CD8-positive, alpha-beta memory T cell (primary cell): ENCODE data around the gene PGA3. TPM values are rescaled to one million over a fixed set of nuclear protein-coding genes. Genes with fewer than 3 reads are reported as not detected.
"Not testable (repeated sequence)": the region's sequence is repeated elsewhere in the genome, so short reads cannot be mapped to it uniquely, and the experiment has no call there.

Source experiments
- CTCF ChIA-PET: fragments of 350-600 bp; sonication (Branson Sonifier 250); formaldehyde crosslinking; loops from one replicate; lab custom pipeline; 2021; ENCODE audit warnings: antibody characterized with exemption; lab: Charles Lee
- POLR2A ChIA-PET: fragments of 350-600 bp; sonication (Branson Sonifier 250); formaldehyde crosslinking; loops from one replicate; lab custom pipeline; 2021; ENCODE audit warnings: antibody characterized with exemption; lab: Charles Lee
- DNase-seq, 5 donors: peaks; one replicate each; pipeline versions ENCODE4 v3.0.0 to v3.0.0-alpha.2; 2020 to 2022; ENCODE audit warnings: mixed read lengths in 1 of 5
- H3K27ac ChIP-seq: one replicate; pipeline ENCODE4 v1.7.0; 2013; ENCODE audit warnings: low read depth, mild to moderate bottlenecking, low read length, moderate library complexity
- H3K27me3 ChIP-seq: 2 replicates; pipeline ENCODE4 v1.7.0; 2013; ENCODE audit warnings: low read length, mild to moderate bottlenecking; ENCODE audit not compliant: insufficient read depth, poor library complexity, severe bottlenecking
- H3K36me3 ChIP-seq: 2 replicates; pipeline ENCODE4 v1.7.0; 2013; ENCODE audit warnings: mild to moderate bottlenecking, low read length, moderate library complexity; ENCODE audit not compliant: insufficient read depth
- H3K4me1 ChIP-seq: 2 replicates; pipeline ENCODE4 v1.7.0; 2013; ENCODE audit warnings: mild to moderate bottlenecking, low read length, moderate library complexity; ENCODE audit not compliant: insufficient read depth
- H3K4me3 ChIP-seq: 2 replicates; pipeline ENCODE4 v1.7.0; 2013; ENCODE audit warnings: mild to moderate bottlenecking, low read length
- H3K9me3 ChIP-seq: 2 replicates; pipeline ENCODE4 v1.7.0; 2013; ENCODE audit warnings: mild to moderate bottlenecking, low read length
- H3K27ac Mint-ChIP-seq, 8 donors: one replicate each; pipeline ENCODE4 v1.8.0; 2020 to 2021; ENCODE audit warnings: mixed read lengths in 8 of 8, mild to moderate bottlenecking in 6 of 8, inconsistent platforms in 3 of 8, moderate library complexity in 3 of 8
- H3K27me3 Mint-ChIP-seq, 2 donors: one replicate each; pipeline ENCODE4 v1.8.0; 2020 to 2021; ENCODE audit warnings: mixed read lengths in 2 of 2, mild to moderate bottlenecking in 1 of 2, moderate library complexity in 1 of 2
- H3K36me3 Mint-ChIP-seq, 3 donors: one replicate each; pipeline ENCODE4 v1.8.0; 2020 to 2021; ENCODE audit warnings: mixed read lengths in 3 of 3, inconsistent platforms in 1 of 3, mild to moderate bottlenecking in 1 of 3
- H3K4me1 Mint-ChIP-seq, 3 donors: one replicate each; pipeline ENCODE4 v1.8.0; 2020 to 2021; ENCODE audit warnings: mixed read lengths in 3 of 3, inconsistent platforms in 1 of 3, mild to moderate bottlenecking in 1 of 3
- H3K4me3 Mint-ChIP-seq, 7 donors: one replicate each; pipeline ENCODE4 v1.8.0; 2020 to 2021; ENCODE audit warnings: mixed read lengths in 7 of 7, mild to moderate bottlenecking in 6 of 7, moderate library complexity in 4 of 7, inconsistent platforms in 2 of 7
- H3K9me3 Mint-ChIP-seq, 5 donors: one replicate each; pipeline ENCODE4 v1.8.0; 2020 to 2022; ENCODE audit warnings: mixed read lengths in 5 of 5, mild to moderate bottlenecking in 3 of 5, moderate library complexity in 2 of 5, inconsistent platforms in 1 of 5
- polyA plus RNA-seq: library from polyadenylated mRNA; unstranded; fragments of 300-500 nt; fragmentation: Illumina TruSeq; gene quantifications from one replicate; pipeline ENCODE4 v1.2.3, GENCODE V29; 2021
- total RNA-seq, 2 experiments: library from RNA; stranded (reverse); gene quantifications; one replicate each; pipeline ENCODE4 v1.2.3, GENCODE V29; 2021

PGA3 gene
- total RNA-seq: not detected
- not detected for polyA plus RNA-seq

DNA sequence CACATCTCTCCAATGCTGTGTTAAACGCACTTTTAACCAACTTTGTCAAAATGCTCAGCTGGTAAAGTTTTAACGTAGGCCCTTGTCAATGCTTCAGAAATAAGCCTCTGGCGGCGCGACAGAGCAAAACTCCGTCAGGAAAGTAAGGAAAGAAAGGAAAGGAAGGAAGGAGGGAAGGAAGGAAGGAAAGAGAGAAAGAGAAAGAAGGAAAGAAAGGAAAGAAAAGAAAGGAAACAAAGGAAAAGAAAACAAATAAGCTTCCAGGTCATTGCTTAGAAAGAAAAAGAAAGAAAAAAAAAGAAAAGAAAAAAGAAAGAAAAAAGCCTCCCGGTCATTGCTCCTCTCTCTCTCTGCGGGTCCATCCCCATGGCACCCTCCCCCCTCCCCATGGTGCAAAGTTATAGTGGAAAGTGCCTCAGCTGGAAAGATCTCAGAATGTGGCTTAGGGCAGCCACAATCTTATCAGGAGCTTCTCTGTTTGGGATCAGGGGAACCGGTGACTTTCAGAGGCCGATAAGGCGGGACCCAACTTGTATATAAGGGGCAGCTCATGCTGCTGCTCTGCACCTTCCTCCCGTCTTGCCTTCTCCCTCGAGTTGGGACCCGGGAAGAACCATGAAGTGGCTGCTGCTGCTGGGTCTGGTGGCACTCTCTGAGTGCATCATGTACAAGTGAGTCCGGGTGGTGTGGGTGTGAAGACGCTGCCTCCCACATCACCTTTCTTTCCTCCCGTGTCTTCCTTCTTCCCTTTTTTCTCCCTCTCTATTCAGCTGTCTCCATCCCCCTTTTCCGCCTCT lies at the start of gene PGA3:
TSS of gene PGA3 (plus strand) at position 566 of the 797 bp plus-strand sequence. CDS start at position 616, 50 bp downstream.
- H3K4me3 ChIP-seq, DNase-seq, H3K4me3 Mint-ChIP-seq, POLR2A ChIA-PET, H3K9me3 Mint-ChIP-seq, H3K9me3 ChIP-seq, H3K27ac ChIP-seq, H3K27me3 ChIP-seq, H3K4me1 Mint-ChIP-seq, H3K4me1 ChIP-seq, H3K36me3 ChIP-seq, H3K36me3 Mint-ChIP-seq, CTCF ChIA-PET, H3K27ac Mint-ChIP-seq: not testable (repeated sequence)
- H3K27me3 Mint-ChIP-seq: peaks cover 17 to 30% of the 10 kb centered on the region in 2 donors

DNA sequence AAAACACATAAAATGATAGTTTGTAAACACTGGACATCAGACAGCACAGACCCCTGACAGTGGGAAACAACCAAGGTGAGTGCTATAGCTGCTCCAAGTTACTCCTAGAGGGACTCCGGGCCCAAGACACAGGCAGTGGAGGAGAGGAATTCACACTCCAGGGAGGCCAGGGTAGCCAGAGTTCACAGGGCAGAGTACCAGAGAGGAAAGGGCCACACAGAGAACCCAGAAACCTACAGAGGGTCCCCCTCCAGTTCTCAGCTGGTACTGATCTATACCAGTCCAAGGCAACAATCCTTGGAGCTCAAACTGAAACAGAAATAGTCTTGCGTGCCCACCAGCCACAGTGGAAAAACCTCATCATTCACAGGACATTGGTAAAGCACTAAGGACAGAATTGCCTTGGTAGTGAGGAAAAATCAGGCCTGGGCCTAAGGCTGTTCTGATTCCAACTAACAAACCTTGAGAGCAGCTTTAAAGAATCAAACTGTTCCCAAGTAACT lies 49.7 kb upstream of the PGA3 start:
- Histone ChIP-seq H3K27ac (no peak overlapping the region), H3K36me3 (no peaks in the 10 kb centered on the region), H3K9me3 (peaks cover 6% of the 10 kb centered on the region), H3K4me1 (no peaks in the 10 kb centered on the region), H3K4me3 (no peak overlapping the region), H3K27me3 (no peaks in the 10 kb centered on the region)
- no peak for DNase-seq
- Mint-ChIP-seq H3K27me3 (no peaks in the 10 kb centered on the region), H3K4me1 (peaks cover 0 to 9% (median 3%) of the 10 kb centered on the region in 3 donors), H3K27ac (no peak overlapping the region), H3K36me3 (peaks cover 18 to 25% (median 20%) of the 10 kb centered on the region in 3 donors), H3K9me3 (peaks cover 6 to 19% (median 16%) of the 10 kb centered on the region in 5 donors), H3K4me3 (no peak overlapping the region)
- CTCF ChIA-PET: interaction anchor here (0.7 to 0.9 kb wide), 2 partner anchors 25 to 256 kb away, joined by 3 read pairs; no protein-coding TSS in a partner anchor
- POLR2A ChIA-PET: no interaction called here

DNA sequence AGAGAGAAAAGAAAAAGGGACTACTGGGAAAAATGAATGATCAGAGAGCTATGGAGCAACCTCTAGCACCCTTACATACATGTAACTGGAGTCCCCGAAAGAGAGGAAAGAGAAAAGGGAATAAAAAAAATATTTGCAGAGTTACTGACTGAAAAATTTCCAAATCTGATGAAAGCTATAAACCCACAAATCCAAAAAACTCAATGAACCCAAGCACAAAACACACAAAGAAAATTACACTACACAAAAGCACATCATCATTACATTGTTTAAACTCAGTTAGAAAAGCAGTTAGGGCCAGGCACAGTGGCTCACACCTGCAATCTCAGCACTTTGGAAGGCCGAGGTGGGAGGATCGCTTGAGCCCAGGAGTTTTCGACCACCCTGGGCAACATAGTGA lies 48.8 kb upstream of the PGA3 start:
- peaks cover 6 to 19% (median 16%) of the 10 kb centered on the region in 5 donors for H3K9me3 Mint-ChIP-seq
- peaks cover 0 to 16% (median 6%) of the 10 kb centered on the region in 3 donors for H3K4me1 Mint-ChIP-seq
- H3K27me3 Mint-ChIP-seq: no peaks in the 10 kb centered on the region
- CTCF ChIA-PET: no interaction called here
- DNase-seq: no peak
- Histone ChIP-seq H3K36me3 (no peaks in the 10 kb centered on the region), H3K27ac (no peak overlapping the region), H3K4me1 (no peaks in the 10 kb centered on the region), H3K4me3 (no peak overlapping the region), H3K9me3 (peaks cover 6% of the 10 kb centered on the region), H3K27me3 (no peaks in the 10 kb centered on the region)
- H3K27ac Mint-ChIP-seq: no peak overlapping the region
- POLR2A ChIA-PET: no interaction called here
- H3K36me3 Mint-ChIP-seq: peaks cover 18 to 25% (median 20%) of the 10 kb centered on the region in 3 donors
- H3K4me3 Mint-ChIP-seq: no peak overlapping the region

DNA sequence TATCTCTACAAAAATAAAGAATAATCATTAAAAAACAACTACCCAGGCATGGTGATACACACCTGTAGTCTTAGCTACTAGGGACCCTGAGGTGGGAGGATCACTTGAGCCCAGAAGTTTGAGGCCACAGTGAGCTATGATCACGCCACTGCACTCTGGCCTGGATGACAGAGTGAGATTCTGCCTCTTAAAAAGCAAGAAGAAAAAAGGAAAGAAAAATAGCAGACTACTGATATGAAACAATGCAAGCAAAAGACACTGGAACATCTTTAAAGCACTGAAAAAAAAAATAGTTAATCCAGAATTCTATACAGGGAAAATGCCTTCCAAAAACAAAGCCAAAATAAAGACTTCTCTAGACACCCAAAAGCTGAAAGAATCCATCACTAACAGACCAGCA lies 48.0 kb upstream of the PGA3 start:
- Mint-ChIP-seq H3K4me1 (peaks cover 3 to 23% (median 13%) of the 10 kb centered on the region in 3 donors), H3K27ac (no peak overlapping the region), H3K27me3 (peaks cover 0 to 1% of the 10 kb centered on the region in 2 donors), H3K36me3 (peaks cover 18 to 25% (median 20%) of the 10 kb centered on the region in 3 donors), H3K9me3 (peaks cover 6 to 19% (median 16%) of the 10 kb centered on the region in 5 donors), H3K4me3 (no peak overlapping the region)
- Histone ChIP-seq H3K9me3 (peaks cover 6% of the 10 kb centered on the region), H3K4me3 (no peak overlapping the region), H3K36me3 (no peaks in the 10 kb centered on the region), H3K4me1 (peaks cover 4% of the 10 kb centered on the region), H3K27me3 (no peaks in the 10 kb centered on the region), H3K27ac (no peak overlapping the region)
- POLR2A ChIA-PET: no interaction called here
- no peak for DNase-seq
- CTCF ChIA-PET: no interaction called here

DNA sequence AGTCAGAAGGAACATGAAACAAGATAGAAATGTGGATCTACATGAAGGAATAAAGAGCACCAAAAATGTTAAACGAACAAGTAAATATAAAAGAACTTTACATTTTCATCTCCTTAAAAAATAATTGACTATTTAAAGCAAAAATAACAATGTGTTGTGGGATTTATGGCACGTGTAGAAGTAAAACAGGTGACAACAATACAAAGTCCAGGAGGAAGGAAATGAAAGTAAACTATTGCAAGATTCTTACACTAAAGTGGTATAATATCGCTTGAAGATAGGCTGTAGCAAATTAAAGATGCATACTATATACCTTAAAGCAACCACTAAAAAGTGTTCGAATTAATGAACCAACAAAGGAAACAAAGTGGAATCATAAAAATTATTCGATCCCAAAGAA lies 47.6 kb upstream of the PGA3 start:
- H3K4me3 ChIP-seq: no peak overlapping the region
- no peak overlapping the region for H3K27ac ChIP-seq
- H3K36me3 ChIP-seq: no peaks in the 10 kb centered on the region
- H3K9me3 Mint-ChIP-seq: peaks cover 6 to 19% (median 16%) of the 10 kb centered on the region in 5 donors
- no peaks in the 10 kb centered on the region for H3K27me3 ChIP-seq
- peaks cover 0 to 1% of the 10 kb centered on the region in 2 donors for H3K27me3 Mint-ChIP-seq
- no peak for DNase-seq
- POLR2A ChIA-PET: no interaction called here
- peaks cover 8% of the 10 kb centered on the region for H3K4me1 ChIP-seq
- H3K36me3 Mint-ChIP-seq: peaks cover 18 to 25% (median 20%) of the 10 kb centered on the region in 3 donors
- H3K27ac Mint-ChIP-seq: peak overlapping the region in 1 of 8 donors; percentile 35
- H3K9me3 ChIP-seq: peaks cover 6% of the 10 kb centered on the region
- peaks cover 5 to 27% (median 17%) of the 10 kb centered on the region in 3 donors for H3K4me1 Mint-ChIP-seq
- CTCF ChIA-PET: no interaction called here
- no peak overlapping the region for H3K4me3 Mint-ChIP-seq

DNA sequence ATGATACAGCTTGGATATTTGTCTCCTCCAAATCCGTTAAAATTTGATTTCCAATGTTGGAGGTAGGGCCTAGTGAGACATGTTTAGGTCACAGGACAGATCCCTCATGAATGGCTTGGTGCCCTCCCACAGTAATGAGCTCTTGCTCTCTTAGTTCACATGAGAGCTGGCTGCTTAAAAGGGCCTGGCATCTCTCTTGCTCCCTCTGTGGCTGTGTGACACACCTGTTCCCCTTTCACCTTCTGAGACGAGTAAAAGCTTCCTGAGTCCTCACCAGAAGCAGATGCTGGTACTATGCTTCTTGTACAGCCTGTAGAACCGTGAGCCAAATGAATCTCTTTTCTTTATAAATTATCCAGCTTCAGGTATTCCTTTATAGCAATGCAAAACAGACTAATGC lies 45.6 kb upstream of the PGA3 start:
- H3K27me3 ChIP-seq: no peaks in the 10 kb centered on the region
- H3K27me3 Mint-ChIP-seq: peaks cover 0 to 2% of the 10 kb centered on the region in 2 donors
- H3K4me3 Mint-ChIP-seq: peak overlapping the region in 1 of 7 donors; percentile 69
- H3K9me3 Mint-ChIP-seq: peaks cover 6 to 19% (median 16%) of the 10 kb centered on the region in 5 donors
- ChIA-PET POLR2A (no interaction called here), CTCF (interaction anchor here (0.7 to 1.1 kb wide), 2 partner anchors 29 to 228 kb away, joined by 3 to 4 read pairs; no protein-coding TSS in a partner anchor)
- no peak overlapping the region for H3K4me3 ChIP-seq
- H3K4me1 Mint-ChIP-seq: peaks cover 17 to 41% (median 28%) of the 10 kb centered on the region in 3 donors
- H3K36me3 ChIP-seq: no peaks in the 10 kb centered on the region
- H3K4me1 ChIP-seq: peaks cover 16% of the 10 kb centered on the region
- H3K9me3 ChIP-seq: peaks cover 6% of the 10 kb centered on the region
- H3K36me3 Mint-ChIP-seq: peaks cover 18 to 25% (median 20%) of the 10 kb centered on the region in 3 donors
- no peak for DNase-seq
- peak overlapping the region in 4 of 8 donors; percentile 18 to 69 (median 44) for H3K27ac Mint-ChIP-seq
- H3K27ac ChIP-seq: no peak overlapping the region

DNA sequence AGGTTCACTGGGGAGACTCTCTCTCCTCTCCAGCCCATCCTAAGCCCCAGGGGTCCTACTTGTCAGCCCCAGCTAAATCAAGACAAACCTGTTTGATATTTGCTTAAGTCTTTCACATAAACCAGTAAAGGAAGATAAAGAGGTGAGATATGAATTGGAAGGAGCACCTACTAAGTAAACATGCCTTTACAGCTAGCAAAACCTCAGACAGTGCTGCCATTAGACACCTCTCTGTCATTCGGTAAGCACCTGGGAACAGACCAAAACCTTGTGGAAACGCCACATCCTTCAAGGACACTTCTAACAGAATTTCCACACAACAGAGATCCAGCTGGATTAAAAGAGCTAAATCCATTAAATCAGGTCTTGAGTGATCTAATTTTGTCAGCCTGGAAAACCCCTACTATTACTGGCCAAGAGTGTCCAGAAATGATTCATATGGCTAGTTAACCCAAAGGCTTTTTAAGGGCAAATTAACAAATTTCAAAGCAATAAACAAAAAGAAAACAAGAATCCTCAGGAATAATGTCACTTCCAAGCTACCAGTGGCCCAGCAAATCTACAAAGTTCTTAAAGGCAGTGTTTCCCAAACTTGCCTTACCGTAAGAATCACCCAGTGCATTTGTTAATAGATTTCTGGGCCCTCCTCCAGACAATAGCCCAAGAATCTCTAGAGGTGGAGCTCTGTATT lies 44.5 kb upstream of the PGA3 start:
- peaks cover 17% of the 10 kb centered on the region for H3K4me1 ChIP-seq
- DNase-seq: no peak
- H3K27ac ChIP-seq: no peak overlapping the region
- Mint-ChIP-seq H3K36me3 (peaks cover 18 to 25% (median 20%) of the 10 kb centered on the region in 3 donors), H3K4me1 (peaks cover 19 to 43% (median 30%) of the 10 kb centered on the region in 3 donors), H3K9me3 (peaks cover 4 to 19% (median 16%) of the 10 kb centered on the region in 5 donors), H3K27ac (peak overlapping the region; percentile 46 to 76 (median 56)), H3K27me3 (peaks cover 0 to 2% of the 10 kb centered on the region in 2 donors), H3K4me3 (peak overlapping the region in 4 of 7 donors; percentile 2 to 45 (median 17))
- no peaks in the 10 kb centered on the region for H3K27me3 ChIP-seq
- POLR2A ChIA-PET: no interaction called here
- H3K4me3 ChIP-seq: no peak overlapping the region
- H3K36me3 ChIP-seq: no peaks in the 10 kb centered on the region
- H3K9me3 ChIP-seq: peaks cover 6% of the 10 kb centered on the region
- CTCF ChIA-PET: interaction anchor here (0.8 to 1.3 kb wide), 2 partner anchors 13 to 328 kb away, joined by 3 to 4 read pairs; no protein-coding TSS in a partner anchor
